ENCODE data around the gene LRRC8C. TPM values are rescaled to one million over a fixed set of nuclear protein-coding genes. Genes with fewer than 3 reads are reported as not detected.

Gene LRRC8C
- total and polyA plus RNA-seq, 2 experiments from 2014 or later = 0.70 to 1.5 TPM

GRCh38 chr1:89767618-89768017 lies 134.7 kb downstream of the LRRC8C start:
- H3K4me2 ChIP-seq = no peak overlapping the region
- no peaks in the 10 kb centered on the region for H3K4me1 ChIP-seq (ENCODE audit: insufficient read depth)
- TF ChIP-seq EZH2 (IDR thresholded peaks at IDR 0.05; ENCODE audit: borderline replicate concordance) (no peak), CTCF (IDR thresholded peaks at IDR 0.05; ENCODE audit: poor library complexity) (no peak), EZH2phosphoT487 (IDR thresholded peaks at IDR 0.05; ENCODE audit: low read depth, severe bottlenecking, unreplicated experiment) (no peak)
- no peak overlapping the region for H3K4me3 ChIP-seq
- 97% methylated on average over 1 of the region's 1 CpG for WGBS (ENCODE audit: low lambda C conversion rate, missing lambda C conversion rate)
- no peaks in the 10 kb centered on the region for H3K36me3 ChIP-seq (replicated peaks; ENCODE audit: insufficient read depth, low read depth)
- no peak overlapping the region for H2AFZ ChIP-seq
- no peaks in the 10 kb centered on the region for H3K9me3 ChIP-seq (ENCODE audit: low read depth)
- no peak for DNase-seq (ENCODE audit: low spot score)
- H3K79me2 ChIP-seq = no peaks in the 10 kb centered on the region
- H4K20me1 ChIP-seq (ENCODE audit: insufficient read depth, poor library complexity, severe bottlenecking) = no peaks in the 10 kb centered on the region
- H3K27ac ChIP-seq = no peak overlapping the region
- no peaks in the 10 kb centered on the region for H3K27me3 ChIP-seq
- H3K9me2 ChIP-seq (replicated peaks; ENCODE audit: insufficient read depth) = no peaks in the 10 kb centered on the region

Small RNA genes within 50 kb of the gene (small RNA-seq; reads per million reads assigned to genes)
- gene AC093423.1 = not detected

Other genes starting within 250 kb of the LRRC8C start
- gene LRRC8B, start 108.3 kb upstream of the LRRC8C start, total RNA-seq = 5.1 and 9.5 TPM in 2 replicates
- gene LRRC8B, start 108.3 kb upstream of the LRRC8C start, polyA plus RNA-seq = 1.7 and 4.6 TPM in 2 replicates
- 22.4 and 28.9 TPM in 2 replicates for gene LRRC8D, start 187.9 kb downstream of the LRRC8C start, total RNA-seq
- gene LRRC8D, start 187.9 kb downstream of the LRRC8C start, polyA plus RNA-seq = 13.8 and 15.1 TPM in 2 replicates

Data from hepatocyte (in vitro differentiated cells).